HG03558 (cell line): Measurements from ENCODE around the gene CSNK1G1.
"Not testable (repeated sequence)": the region's sequence is repeated elsewhere in the genome, so short reads cannot be mapped to it uniquely, and the experiment has no call there.

Experiments used
- ATAC-seq: cut with Tn5 transposase; IDR thresholded peaks from one replicate; pipeline ENCODE4 v1.9.1; 2021; ENCODE audit warnings: moderate number of reproducible peaks; ENCODE audit not compliant: unreplicated experiment; ENCODE audit errors: extremely low read depth

CSNK1G1 gene

DNA sequence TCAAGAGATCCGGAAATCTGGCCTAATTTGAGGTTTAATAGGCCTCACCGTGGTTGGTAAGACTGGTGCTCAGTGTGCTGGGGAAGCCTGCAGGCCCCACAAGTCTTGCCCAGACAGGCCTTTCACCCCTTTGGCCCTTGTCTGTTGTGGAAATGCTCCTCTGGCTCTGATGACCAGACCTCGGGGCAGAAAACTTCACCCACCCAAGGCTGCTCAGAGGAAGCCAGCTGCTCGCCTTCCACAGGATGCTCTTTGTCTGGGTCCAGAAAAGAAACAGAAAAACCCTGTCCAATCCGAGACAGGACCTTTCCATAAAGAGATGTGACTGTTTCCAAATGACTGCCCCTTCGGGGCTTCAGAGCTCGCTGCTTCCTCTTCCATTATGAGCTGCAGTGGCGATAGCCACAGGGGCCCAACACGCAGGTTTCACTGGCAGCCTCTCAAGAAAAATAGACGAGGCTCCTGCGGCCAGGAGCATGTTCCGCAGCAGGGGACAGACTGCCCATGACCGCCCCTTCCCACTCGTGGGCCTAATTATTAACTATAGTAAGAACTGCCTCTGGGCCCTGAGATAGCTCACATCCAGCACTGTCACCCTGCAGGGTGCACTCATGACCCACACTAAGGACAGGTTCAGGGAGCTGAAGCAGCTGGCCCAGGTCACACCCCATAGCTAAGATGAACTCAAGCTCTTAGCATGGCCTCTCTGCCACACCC is 211.2 kb downstream of the CSNK1G1 start:
- ATAC-seq, result peak; percentile 50

DNA sequence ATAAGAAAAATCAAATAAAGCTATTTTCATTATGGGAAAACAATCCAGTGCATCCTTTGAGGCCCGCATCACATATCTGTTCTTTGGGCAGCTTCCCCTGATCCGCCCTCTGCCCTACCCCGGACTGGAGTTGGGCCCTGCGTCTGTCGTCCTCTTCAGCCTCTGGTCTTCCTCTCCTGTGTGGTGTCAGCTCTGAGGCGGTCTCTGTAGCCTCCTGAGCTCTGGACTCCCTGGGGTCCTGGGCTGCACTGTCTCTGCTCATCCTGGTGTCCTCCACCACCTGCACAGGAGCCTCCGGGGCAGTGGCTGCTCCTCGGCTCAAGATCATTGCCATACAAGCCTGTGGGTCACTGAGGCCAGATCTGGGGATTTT is 211.8 kb downstream of the CSNK1G1 start:
- peak; percentile 8 for ATAC-seq

DNA sequence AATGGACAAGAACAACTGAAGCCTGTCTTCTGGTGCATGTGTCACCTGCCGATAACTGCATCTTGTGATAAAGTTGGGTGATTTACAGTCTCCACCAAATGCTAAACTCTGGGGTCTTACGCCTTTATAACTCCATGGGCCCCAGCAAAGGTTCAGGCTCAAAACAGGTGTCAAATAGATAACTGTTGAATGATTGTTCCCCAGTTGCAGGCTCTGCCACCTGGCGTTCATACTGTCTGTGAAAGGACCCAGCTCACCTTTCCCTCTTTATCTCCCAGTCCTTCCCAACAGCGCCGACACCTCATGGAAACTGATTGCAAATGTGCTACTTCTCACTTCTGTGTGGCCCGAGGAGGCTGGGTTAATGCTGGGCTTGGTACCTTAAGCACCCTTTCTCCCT is 212.7 kb downstream of the CSNK1G1 start:
- ATAC-seq, result no peak

DNA sequence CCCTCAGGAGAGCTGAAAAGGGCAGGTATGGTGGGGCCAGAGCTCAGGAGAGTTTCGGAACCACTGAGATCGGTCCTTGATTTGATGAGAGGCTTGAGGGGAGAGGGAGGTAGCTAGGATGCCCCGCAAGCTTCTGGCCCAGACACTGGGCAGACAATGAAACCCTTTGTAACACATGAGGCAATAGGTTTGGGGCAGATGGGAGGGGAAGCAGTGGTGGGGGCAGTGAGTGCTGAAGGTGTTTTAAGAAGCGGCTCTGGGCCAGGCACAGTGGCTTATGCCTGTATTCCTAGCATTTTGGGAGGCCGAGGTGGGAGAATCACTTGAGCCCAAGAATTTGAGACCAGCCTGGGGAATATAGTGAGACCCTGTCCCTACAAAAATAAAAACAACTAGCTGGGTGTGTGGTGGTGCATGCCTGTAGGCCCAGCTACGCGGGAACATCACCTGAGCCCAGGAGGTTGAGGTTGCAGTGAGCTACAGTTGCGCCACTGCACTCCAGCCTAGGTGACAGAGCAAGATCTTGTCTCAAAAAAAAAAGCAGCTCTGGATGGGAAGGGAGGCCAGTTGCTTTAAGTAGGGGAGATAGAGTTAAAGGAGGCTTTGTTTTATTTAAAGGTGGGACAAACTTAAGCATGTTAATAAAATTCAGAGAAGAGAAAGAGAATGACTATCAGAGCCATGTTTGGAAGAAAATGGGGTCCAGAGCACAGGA is 214.0 kb downstream of the CSNK1G1 start:
- ATAC-seq, result no peak

DNA sequence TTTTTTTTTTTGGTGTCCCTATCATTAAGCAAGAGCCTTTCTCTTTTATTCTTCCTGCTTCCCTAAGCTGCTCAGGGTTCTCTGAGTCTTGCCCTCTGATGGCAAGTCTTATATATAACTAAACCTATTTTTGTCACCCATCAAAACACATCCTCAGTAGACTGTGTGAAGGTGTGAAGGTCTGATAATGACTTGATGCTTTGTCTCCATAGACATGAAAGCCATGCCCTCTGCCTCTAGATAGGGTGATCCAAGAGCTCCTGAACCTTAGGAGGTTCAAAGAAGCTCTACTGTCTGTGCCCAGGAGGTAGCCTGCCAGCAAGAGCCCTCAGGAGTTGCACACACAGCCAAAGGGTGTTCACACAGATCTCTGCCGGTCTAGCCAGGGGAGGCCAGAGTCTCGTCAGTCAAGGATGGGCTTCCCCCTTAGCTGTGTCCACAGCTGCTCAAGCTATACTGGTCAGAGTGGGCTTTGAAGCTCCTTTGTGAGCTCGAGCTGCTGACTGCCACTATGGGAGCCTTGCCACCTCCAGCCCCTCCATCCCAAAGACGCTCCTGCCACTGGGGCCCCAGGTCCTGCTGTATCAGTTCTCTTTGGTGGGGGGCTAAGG is 217.5 kb downstream of the CSNK1G1 start:
- ATAC-seq, result no peak

DNA sequence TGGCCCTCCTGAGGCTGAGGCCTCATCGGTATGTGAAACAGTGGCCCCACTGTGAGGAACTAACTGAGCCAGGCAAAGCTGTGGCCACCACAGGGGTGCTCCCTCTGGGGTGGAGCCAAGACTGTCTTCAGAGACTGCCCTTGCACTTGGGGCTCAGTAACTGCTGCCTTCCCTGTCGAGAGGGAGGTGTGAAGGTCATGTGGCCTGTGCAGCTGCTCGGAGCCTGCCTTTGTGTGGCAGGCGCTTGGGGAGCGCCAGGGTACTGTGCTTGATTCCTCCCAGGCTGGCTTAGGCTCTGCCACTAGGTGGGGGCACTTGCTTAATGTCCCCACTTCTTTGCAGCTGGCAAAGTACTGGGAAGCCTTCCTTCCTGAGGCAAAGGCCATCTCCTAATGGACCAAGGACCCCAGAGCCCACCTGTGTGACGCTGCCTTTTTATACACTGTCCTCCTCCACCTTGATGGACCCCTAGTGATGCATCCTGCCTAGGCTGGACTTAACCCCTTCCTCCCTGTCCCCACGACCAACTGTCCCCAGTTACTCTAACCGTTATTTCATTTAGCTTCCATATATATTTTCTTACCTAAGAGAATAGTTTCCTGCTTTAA is 218.6 kb downstream of the CSNK1G1 start:
- ATAC-seq, result no peak

DNA sequence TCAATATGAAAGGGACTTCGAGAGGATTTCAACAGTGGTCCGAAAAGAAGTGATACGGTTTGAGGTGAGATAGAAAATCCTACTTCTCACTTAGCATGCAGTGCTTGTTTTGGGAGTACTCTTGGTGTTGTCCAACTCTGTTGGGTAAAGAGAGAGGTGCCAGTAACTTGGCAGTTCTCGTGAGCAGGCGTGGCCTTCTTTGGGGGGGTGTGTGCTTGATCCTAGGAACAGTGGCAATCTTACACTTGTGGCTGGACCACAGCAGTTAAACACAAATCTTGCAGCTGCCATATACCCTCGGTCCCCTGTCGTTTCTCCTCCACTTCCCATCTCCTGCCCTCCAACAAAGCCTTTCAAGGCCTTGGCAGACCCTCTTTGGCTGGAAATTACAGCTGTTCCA is 219.6 kb downstream of the CSNK1G1 start:
- ATAC-seq, result no peak

DNA sequence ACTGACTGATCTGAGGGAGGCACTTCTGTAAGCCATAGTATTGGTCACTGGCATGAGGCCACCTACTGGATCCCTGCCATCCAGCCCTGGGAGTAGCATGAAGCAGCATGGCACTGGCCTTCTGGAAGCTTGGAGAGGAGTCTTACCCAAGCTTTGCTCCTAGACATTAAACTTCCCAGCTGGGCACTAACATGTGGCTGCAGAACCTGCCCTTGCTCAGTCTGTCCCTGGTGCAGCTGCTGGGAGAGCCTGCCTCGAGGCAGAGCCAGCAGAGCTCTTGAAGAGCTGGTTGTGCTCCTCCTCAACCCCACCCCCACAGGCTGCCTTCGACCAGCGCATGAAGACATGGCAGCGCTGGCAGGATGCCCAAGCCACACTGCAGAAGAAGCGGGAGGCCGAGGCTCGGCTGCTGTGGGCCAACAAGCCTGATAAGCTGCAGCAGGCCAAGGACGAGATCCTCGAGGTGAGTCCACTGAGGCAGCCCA is 221.6 kb downstream of the CSNK1G1 start:
- ATAC-seq, result no peak

DNA sequence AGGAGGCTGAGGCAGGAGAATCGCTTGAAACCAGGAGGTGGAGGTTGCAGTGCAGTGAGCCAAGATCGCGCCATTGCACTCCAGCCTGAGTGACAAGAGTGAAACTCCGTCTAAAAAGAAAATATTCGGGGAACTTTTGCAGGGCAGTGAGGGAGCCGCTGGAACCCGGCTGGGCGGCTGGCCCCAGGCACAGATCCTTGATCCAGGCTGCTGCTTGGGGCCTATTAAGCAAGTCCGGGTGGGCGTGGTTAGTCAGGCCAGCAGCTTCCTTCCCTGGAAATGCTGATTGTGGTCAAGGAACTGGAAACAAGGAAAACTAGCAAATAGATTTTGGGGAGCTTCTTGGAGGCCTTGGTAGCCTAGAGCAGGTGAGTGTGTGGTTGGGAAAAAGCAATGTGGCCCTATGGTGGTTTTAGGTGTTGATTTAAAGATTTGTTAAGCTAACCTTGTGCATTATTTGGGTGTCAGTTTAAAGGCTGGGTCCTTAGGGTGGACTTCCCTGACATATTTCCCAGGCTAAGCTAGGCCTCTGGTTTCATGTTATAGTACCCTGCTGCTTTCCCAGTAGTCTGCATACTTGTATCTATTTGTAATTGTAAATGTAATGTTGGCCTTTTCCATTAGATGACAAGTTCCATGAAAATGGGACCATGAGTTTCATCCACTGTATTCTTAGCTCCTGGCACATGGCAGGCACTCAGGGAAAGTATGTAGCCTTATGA is 222.2 kb downstream of the CSNK1G1 start:
- no peak for ATAC-seq

DNA sequence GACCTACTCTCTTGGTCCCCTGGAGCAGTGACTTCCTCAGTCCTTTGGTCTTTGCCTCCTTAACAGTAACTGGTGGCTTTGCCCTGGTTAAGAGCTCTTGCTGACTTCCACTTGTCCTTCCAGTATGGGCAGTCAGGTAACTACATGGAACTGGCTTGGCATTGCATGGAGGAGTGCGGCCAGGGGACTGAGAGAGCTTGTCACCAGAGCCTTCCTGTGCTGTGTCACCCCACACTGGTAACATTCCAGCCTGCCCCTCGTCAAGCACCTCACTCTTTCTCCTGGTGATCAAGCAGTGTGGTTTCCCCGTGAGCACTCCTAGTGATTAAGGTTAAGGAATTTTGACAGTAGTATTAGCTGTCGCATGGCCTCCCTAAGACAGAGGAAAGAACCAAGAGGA is 223.8 kb downstream of the CSNK1G1 start:
- ATAC-seq, result no peak

DNA sequence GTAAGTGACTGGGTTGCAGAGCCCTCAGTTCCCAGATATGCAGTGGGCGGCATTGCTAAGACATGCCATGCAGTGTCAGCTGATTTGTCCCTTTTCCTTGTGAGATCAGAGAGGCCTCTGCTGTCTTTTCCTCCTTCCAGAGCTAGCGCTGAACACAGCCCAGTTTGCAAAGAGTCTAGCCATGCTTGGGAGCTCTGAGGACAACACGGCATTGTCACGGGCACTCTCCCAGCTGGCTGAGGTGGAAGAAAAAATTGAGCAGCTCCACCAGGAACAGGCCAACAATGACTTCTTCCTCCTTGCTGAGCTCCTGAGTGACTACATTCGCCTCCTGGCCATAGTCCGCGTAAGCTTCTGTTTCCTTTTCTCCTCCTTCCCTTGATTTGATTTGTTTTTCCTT is 224.4 kb downstream of the CSNK1G1 start:
- ATAC-seq, result no peak

DNA sequence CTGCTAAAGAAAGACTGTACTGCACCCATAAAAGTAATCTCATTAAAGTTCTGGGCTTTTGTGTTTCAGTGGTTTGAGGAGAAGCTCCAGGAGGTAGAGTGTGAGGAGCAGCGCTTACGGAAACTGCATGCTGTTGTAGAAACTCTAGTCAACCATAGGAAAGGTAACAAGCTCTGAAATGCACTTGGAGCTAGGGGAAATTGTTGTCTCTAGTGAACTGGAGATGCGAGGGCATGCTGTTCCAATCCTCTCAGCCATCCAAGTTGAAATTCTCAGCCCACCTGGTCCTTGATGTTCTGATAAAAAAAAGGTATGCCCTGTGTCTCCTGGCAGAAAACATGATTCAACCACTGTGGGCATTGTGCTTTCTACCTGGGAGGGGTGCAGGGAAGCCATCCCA is 225.8 kb downstream of the CSNK1G1 start:
- no peak for ATAC-seq

DNA sequence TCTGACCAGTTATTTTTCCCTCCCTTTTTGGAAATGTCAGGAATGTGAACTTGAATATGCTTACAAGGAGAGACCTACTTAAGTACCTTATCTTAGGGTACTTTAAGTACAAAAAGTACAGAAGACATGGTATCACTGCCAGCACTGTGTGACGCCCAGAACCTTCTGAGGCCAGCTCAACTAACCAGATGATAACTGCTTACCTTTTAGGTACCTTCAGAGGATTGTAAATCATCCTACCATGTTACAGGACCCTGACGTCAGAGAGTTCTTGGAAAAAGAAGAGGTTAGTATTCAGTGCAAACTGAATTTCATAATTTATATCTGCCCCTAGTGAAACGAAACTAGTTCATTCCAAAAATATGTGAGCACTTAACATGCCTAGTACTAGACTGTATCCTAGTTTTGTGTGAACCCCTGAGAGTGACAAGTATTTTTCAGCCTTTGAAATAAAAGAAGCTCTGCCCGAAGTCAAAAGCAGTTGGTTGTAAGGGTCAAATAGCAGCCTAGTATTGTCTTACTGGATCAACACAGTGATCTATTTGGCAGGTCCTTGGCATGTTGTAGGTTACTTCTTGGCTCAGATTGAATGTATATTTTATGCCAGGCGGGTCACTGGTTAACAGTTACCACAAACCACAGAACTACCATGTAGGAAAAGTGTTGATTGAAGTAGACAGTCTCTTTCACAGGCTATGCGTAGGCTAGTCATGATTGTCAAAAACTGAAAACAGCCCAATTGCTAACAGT is 228.3 kb downstream of the CSNK1G1 start:
- ATAC-seq, result no peak

DNA sequence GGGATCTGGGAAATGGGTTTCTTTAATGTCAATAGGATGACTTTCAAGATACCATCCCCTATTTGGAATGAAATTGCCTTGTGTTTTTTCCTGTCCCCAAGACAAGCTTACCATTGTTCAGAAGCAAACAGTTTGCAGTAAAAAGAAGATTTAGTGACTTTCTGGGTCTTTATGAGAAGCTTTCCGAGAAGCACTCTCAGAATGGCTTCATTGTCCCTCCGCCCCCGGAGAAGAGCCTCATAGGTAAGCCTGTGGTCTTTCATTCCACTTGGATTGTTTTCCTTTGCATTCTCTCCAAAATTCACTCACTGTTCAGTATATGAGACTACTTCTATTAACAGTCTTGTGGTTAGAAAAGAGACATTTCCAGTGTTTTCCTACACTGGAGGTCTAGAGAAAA is 230.0 kb downstream of the CSNK1G1 start:
- ATAC-seq, result no peak

DNA sequence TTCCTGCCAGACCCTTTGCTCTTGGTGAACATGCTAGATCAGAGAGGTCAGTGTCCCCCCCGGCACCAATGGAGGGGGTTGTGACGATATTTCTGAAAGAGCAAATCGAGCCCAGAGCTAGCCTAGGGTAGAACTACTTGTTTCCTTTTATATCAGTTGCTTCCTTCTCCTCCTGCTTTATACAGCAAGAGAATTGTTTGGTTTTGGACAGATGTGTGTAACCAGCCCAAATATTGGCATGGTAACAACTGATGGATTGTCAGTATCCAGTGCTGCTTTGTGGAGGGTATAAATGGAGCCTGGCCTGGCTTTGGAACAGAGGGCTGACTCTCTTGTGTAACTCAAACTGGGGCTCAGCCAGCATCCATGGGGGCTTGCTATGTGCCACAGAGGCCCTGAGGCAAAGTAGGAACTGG is 233.0 kb downstream of the CSNK1G1 start:
- ATAC-seq, result no peak

DNA sequence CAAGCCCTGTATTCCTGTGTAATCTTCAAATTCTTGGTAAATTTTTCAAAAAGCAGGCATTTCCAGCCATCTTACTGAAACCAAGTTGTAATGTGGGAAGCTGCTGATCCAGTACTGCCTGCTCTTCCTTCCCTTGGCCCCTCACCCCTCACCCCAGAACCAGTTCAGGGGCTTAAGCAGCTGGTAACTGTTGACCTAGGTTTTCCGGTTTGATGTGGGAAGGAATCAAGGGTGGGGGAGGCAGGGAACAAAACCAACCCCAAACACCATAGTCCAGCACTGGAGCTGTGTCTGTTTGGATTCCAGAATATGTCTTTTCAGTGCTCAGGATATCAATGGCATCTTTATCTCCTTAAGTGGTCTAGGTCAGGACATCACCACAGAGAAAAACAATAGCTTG is 233.5 kb downstream of the CSNK1G1 start:
- ATAC-seq, result no peak

DNA sequence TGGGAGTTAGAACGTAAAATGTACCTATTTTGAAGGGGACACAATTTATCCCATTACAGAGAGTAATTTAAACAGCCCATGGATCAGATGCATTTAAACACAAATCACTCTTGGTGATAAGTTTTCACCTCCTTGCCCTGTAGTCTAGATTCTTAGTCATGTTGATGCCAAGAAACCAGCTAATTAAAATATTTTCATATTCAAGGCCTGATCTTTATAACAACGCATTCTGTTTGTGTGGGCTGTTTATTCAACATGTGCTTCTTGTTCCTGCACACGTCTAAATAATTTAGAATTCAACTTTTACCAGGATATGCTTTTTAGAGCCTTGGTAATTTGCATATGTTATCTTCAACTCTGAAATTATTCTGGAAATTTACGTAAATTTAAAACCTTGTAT is 234.4 kb downstream of the CSNK1G1 start:
- ATAC-seq, result no peak

DNA sequence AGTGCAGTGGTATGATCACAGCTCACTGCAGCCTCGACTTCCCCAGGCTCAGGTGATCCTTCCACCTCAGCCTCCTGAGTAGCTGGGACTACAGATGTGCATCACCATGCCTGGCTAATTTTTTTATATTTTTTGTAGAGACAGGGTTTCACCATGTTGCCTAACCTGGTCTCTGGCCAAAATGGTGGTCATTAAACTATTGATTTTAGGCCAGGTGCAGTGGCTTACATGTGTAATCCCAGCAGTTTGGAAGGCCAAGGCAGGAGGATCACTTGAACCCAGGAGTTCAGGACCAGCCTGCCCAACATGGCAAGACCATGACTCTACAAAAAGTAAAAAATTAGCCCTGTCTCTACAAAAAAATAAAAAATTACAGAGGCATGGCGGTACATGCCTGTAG is 235.7 kb downstream of the CSNK1G1 start:
- not testable (repeated sequence) for ATAC-seq

DNA sequence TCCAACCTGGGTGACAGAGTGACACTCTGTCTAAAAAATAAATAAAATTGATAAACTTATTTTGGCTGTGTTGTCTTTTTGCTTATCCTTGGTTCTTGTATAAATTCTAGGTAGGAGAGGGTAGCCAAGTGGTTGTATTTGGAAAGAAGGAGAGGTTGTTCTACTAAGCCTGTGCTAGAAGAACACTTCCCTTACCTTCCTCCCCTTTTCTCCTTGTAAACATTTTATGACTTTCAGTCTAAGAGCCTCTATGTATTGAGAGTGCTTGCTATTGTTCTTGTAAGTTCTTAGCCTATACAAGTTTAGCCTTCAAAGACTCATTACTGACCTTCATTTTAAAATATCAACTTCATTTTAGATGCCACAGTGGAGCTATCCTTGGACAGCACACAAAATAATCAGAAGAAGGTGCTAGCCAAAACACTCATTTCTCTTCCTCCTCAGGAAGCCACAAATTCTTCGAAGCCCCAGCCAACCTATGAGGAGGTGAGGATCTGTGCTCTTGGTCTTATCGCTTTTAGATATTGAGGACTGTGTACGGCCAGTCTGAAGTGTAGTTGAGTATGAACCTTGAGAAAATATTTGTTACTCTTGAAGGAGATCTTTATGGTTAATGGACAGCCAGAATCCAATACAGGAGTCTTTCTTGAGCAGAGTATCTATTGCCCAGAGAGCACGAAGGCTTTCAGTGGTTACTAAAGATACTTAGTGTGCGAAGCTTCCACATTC is 238.1 kb downstream of the CSNK1G1 start:
- ATAC-seq, result no peak
